ENCODE results near the gene TTYH2.
"Not testable (repeated sequence)": the region's sequence is repeated elsewhere in the genome, so short reads cannot be mapped to it uniquely, and the experiment has no call there.

TTYH2 gene

DNA sequence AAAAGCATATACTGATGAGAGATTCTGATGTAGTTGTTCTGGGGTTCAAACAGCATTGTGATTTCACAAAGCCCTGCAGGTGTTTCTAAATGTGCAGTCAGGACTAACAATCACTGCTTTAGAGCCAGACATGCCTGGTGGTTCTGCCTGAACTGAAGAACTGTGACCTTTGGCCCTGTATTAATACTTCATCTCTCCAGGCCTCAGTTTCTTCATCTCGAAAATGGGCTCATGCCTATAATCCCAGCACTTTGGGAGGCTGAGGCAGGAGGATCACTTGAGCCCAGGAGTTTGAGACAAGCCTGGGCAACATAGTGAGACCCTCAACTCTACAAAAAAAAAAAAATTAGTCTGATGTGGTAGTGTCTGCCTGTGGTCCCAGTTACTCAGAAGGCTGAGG is 64.6 kb downstream of the TTYH2 start:
- no peaks in the 10 kb centered on the region for H3K36me3 ChIP-seq (replicated peaks)
- no peak overlapping the region for H3K27ac ChIP-seq
- no peak overlapping the region for H3K4me3 ChIP-seq (ENCODE audit: low read depth, low read length)
- no peak for DNase-seq
- in situ Hi-C loops (cut with HindIII; ENCODE audit: low pct_ligation_motif_present, low sequenced_read_pairs): no loop called here
- TF ChIP-seq CTCF (IDR thresholded peaks at IDR 0.05; ENCODE audit: low read depth, low read length, missing control alignments): no peak
- H3K27me3 ChIP-seq (replicated peaks): peaks cover 8% of the 10 kb centered on the region

DNA sequence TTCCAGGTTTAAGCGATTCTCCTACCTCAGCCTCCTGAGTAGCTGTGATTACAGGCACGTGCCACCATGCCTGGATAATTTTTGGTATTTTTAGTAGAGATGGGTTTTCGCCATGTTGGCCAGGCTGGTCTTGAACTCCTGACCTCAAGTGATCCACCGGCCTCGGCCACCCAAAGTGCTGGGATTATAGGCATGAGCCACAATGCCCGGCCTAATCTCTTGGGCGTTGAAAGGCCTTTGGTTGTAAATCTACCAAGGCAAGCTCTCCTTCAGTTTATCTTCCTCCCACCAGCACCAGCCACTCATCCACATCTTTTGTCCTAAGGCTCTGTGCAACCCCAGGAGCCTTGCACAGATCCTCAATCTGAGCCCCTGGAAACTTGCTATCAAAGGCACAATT is 66.2 kb downstream of the TTYH2 start:
- H3K27ac ChIP-seq; H3K27me3 ChIP-seq (replicated peaks); H3K4me3 ChIP-seq (ENCODE audit: low read depth, low read length); DNase-seq; in situ Hi-C loops (cut with HindIII; ENCODE audit: low pct_ligation_motif_present, low sequenced_read_pairs); H3K36me3 ChIP-seq (replicated peaks): not testable (repeated sequence)

DNA sequence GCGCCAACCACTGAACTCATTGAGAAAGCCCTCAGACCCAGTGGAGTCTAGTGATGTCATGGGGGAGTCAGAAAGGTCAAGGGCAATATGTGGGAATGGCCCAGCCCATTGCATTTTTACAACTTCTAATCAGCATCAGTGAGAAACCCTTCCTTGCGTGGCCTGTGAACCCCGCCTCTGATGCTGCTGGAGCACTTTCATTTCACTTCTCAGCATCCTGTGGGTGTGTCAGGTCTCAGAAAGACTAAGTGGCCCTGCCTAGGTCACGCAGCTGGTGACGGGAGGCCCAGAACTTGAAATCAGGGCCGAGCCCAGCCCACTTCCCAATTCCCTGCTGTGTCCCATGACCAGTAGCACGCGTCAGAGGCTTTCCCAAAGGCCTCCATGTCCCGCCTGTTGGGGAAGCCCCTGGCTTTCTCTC is 66.7 kb downstream of the TTYH2 start:
- H3K27ac ChIP-seq: no peak overlapping the region
- H3K4me3 ChIP-seq (ENCODE audit: low read depth, low read length): no peak overlapping the region
- no peak for DNase-seq
- peaks cover 2% of the 10 kb centered on the region for H3K27me3 ChIP-seq (replicated peaks)
- H3K36me3 ChIP-seq (replicated peaks): no peaks in the 10 kb centered on the region
- no peak for TF ChIP-seq CTCF (IDR thresholded peaks at IDR 0.05; ENCODE audit: low read depth, low read length, missing control alignments)
- in situ Hi-C loops (cut with HindIII; ENCODE audit: low pct_ligation_motif_present, low sequenced_read_pairs): no loop called here

DNA sequence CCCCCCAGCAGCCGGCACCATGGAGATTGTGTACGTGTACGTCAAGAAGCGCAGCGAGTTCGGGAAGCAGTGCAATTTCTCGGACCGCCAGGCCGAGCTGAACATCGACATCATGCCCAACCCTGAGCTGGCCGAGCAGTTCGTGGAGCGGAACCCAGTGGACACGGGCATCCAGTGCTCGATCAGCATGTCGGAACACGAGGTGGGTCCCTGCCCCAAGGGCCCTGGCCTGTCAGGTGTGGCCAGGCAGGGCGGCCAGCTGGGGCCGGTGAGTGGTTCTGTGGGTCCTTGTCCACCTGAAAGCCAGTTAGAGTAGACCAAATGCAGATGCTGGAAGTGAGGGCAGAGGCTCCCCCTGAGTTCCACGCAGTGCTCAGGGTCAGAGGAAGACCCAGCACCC is 68.4 kb downstream of the TTYH2 start:
- in situ Hi-C loops (cut with HindIII; ENCODE audit: low pct_ligation_motif_present, low sequenced_read_pairs): no loop called here
- Histone ChIP-seq H3K4me3 (ENCODE audit: low read depth, low read length) (no peak overlapping the region), H3K27me3 (replicated peaks) (no peaks in the 10 kb centered on the region), H3K36me3 (replicated peaks) (no peaks in the 10 kb centered on the region), H3K27ac (no peak overlapping the region)
- no peak for DNase-seq
- no peak for TF ChIP-seq CTCF (IDR thresholded peaks at IDR 0.05; ENCODE audit: low read depth, low read length, missing control alignments)

DNA sequence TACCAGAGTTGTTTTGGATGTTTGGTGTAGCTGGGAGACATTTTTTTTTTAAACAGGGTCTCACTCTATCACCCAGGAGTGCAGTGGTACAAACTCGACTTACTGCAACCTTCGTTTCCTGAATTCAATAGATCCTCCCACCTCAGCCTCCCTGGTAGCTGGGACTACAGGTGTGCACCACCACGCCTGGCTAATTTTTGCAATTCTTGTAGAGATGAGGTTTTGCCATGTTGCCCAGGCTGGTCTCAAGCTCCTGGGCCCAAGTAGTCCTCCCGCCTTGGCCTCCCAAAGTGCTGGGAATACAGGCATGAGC is 68.9 kb downstream of the TTYH2 start:
- in situ Hi-C loops (cut with HindIII; ENCODE audit: low pct_ligation_motif_present, low sequenced_read_pairs); DNase-seq; H3K27ac ChIP-seq; H3K4me3 ChIP-seq (ENCODE audit: low read depth, low read length); H3K27me3 ChIP-seq (replicated peaks); H3K36me3 ChIP-seq (replicated peaks): not testable (repeated sequence)

DNA sequence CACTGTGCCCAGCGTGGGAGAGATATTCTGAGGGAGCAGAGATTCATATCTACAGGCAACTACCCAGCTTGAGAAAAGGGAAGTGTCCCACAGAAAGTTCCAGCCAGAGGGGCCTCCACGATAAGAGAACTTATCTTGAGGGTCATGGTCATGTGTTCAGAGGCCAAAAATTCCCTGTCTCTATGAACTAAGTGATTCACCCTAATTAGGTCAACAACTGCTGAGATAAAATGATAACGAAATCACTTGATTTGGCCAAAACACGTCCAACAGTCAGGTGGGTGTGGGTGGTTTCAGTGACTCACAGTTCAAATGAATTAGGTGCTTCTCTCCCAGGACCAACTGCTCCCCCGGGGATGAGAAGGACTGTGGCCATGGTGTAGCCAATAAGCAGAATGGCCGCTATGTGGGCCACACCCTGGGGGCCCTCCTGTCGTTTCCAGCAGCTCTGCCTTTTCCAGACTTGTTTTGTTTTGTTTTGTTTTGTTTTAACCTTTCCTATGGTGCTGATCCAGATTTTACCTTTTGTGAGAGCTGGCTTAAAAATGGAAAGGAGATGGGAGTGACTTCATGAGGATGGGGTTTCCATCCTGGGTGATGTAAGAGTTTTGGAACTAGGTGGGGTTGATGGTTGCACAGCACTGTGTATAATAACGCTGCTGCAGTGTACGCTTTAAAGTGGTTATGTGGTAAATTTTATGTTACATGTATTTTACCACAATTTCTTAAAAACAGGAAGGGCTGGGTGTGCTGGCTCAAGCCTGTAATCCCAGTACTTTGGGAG is 69.4 kb downstream of the TTYH2 start:
- DNase-seq: no peak
- TF ChIP-seq CTCF (IDR thresholded peaks at IDR 0.05; ENCODE audit: low read depth, low read length, missing control alignments): no peak
- Histone ChIP-seq H3K36me3 (replicated peaks) (no peaks in the 10 kb centered on the region), H3K27ac (no peak overlapping the region), H3K4me3 (ENCODE audit: low read depth, low read length) (no peak overlapping the region), H3K27me3 (replicated peaks) (no peaks in the 10 kb centered on the region)
- in situ Hi-C loops (cut with HindIII; ENCODE audit: low pct_ligation_motif_present, low sequenced_read_pairs): no loop called here

DNA sequence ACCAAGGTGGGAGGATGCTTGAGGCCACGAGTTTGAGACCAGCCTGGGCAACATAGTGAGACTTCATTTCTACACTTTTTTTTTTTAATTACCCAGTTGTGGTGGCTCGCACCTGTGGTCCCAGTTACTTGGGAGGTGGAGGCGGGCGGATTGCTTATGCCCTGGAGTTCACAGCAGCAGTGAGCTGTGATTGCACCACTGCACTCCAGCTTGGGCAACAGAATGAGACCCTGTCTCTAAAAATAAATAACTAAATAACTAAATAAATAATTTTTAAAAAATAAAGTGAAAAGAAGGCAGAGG is 70.0 kb downstream of the TTYH2 start:
- no peak for DNase-seq
- no peaks in the 10 kb centered on the region for H3K27me3 ChIP-seq (replicated peaks)
- TF ChIP-seq CTCF (IDR thresholded peaks at IDR 0.05; ENCODE audit: low read depth, low read length, missing control alignments): no peak
- H3K4me3 ChIP-seq (ENCODE audit: low read depth, low read length): no peak overlapping the region
- in situ Hi-C loops (cut with HindIII; ENCODE audit: low pct_ligation_motif_present, low sequenced_read_pairs): no loop called here
- no peak overlapping the region for H3K27ac ChIP-seq
- H3K36me3 ChIP-seq (replicated peaks): no peaks in the 10 kb centered on the region
